Thoracic aorta (tissue), 2 donors: Measurements from ENCODE around the gene COL20A1. TPM values are rescaled to one million over a fixed set of nuclear protein-coding genes. Genes with fewer than 3 reads are reported as not detected.

Experiments
- ATAC-seq: fragments of 150-250 bp; one replicate; pipeline ENCODE4 v1.8.0; 2017; ENCODE audit warnings: low read depth; ENCODE audit not compliant: insufficient number of reproducible peaks, low FRiP score
- DNase-seq: peaks from one replicate; pipeline ENCODE4 v3.0.0-alpha.2; 2020; ENCODE audit warnings: low spot score
- H3K27ac ChIP-seq, 2 donors: fragments of 200-600 bp; sonication (generic); 1 replicate in 1 of 2; 2 replicates in 1 of 2; pipeline ENCODE4 v1.5.1; 2016; ENCODE audit warnings: mild to moderate bottlenecking in 2 of 2, moderate library complexity in 2 of 2
- H3K27me3 ChIP-seq: fragments of 200-600 bp; sonication (generic); replicated peaks from 2 replicates; pipeline ENCODE4 v1.6.0; 2016; ENCODE audit warnings: mild to moderate bottlenecking; ENCODE audit not compliant: insufficient read depth
- H3K36me3 ChIP-seq: fragments of 200-600 bp; sonication (generic); one replicate; pipeline ENCODE4 v1.5.1; 2016
- H3K4me1 ChIP-seq, 2 donors: fragments of 200-600 bp; sonication (generic); 1 replicate in 1 of 2; 2 replicates in 1 of 2; pipeline versions ENCODE4 v1.5.1 to v1.6.0; 2016; ENCODE audit warnings: low read depth in 2 of 2, mild to moderate bottlenecking in 1 of 2; ENCODE audit not compliant: control insufficient read depth in 1 of 2
- H3K4me3 ChIP-seq: fragments of 200-600 bp; sonication (generic); 2 replicates; pipeline ENCODE4 v1.5.1; 2016; ENCODE audit warnings: mild to moderate bottlenecking
- H3K9me3 ChIP-seq: fragments of 200-600 bp; sonication (generic); 2 replicates; pipeline ENCODE4 v1.5.1; 2016
- CTCF ChIP-seq: fragments of 200-600 bp; sonication (generic); IDR thresholded peaks from one replicate; pipeline ENCODE4 v1.5.1; 2019; ENCODE audit warnings: antibody characterized with exemption
- total RNA-seq, 2 donors: library from RNA; depleted of rRNA; stranded (reverse); fragments of >200 nt; gene quantifications; one replicate each; pipeline versions ENCODE4 v1.1.0 to v1.2.3, GENCODE V29; 2016

The COL20A1 gene
- total RNA-seq, 2 donors from 2014 or later = not detected

DNA sequence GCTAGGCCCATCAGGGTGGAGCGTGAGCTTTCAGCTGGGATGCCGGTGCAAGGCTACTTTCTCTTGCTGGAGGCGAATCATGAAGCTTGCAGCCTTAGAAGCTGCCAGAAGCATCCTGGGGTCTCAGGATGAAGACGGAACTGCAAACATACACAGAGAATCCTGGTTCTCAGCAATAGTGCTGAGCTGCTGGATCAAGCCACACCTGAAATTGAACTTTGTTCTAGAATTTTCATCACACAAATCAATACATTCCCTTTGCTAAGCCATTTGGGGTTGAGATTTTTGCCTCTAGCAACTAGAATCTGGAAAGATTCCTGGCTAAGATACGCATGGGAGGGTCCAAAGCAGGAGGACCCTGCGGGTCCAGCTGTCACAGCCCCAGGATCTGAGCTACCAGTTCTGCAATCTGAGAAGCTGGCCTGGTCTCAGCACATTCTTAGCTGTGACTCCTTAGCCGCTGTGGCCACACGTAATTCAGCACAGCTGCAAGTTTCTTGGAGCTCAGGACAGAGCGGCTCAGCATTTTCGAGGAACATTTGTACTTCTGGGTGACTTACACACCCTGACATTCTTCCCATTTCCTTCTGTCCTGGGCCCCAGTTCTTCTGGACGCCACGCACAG, 27.0 kb upstream of the COL20A1 start:
- H3K4me1 ChIP-seq = no peaks in the 10 kb centered on the region
- H3K27me3 ChIP-seq = no peaks in the 10 kb centered on the region
- no peak overlapping the region for H3K4me3 ChIP-seq
- no peak overlapping the region for H3K27ac ChIP-seq
- TF ChIP-seq CTCF = no peak
- ATAC-seq = no peak
- H3K36me3 ChIP-seq = no peaks in the 10 kb centered on the region
- H3K9me3 ChIP-seq = no peaks in the 10 kb centered on the region
- no peak for DNase-seq

- ATAC-seq (no peak), DNase-seq (no peak)
- Histone ChIP-seq H3K27ac (no peak overlapping the region), H3K4me3 (no peak overlapping the region), H3K9me3 (no peaks in the 10 kb centered on the region), H3K27me3 (no peaks in the 10 kb centered on the region), H3K36me3 (no peaks in the 10 kb centered on the region), H3K4me1 (peaks cover 6% of the 10 kb centered on the region in 2 donors)
- no peak for TF ChIP-seq CTCF
Measured at GRCh38 chr20:63267691-63268090, 25.3 kb upstream of the COL20A1 start.

DNA sequence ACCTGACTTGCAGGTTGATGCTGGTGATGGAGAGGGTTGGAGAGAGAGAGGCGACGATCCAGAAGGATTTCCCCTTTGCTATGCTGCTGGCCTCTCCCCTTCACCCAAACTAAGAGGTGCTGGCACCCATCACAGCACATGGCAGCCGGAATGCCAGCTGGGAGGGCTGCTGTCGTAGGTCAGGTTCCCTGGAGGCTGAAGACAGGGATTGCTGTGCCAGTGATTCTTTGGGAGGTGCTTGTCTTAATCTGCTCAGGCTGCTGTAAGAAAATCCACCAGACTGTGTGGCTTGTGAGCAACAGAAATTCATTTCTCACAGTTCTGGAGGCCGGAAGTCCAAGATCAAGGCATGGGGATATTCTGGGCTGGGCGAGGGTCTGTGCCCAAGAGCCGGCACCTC, 24.7 kb upstream of the COL20A1 start:
- DNase-seq (no peak), ATAC-seq (no peak)
- peaks cover 6% of the 10 kb centered on the region in 2 donors for H3K4me1 ChIP-seq
- no peak overlapping the region for H3K27ac ChIP-seq
- no peak overlapping the region for H3K4me3 ChIP-seq
- no peaks in the 10 kb centered on the region for H3K9me3 ChIP-seq
- H3K36me3 ChIP-seq = no peaks in the 10 kb centered on the region
- no peak for TF ChIP-seq CTCF
- H3K27me3 ChIP-seq = no peaks in the 10 kb centered on the region

DNA sequence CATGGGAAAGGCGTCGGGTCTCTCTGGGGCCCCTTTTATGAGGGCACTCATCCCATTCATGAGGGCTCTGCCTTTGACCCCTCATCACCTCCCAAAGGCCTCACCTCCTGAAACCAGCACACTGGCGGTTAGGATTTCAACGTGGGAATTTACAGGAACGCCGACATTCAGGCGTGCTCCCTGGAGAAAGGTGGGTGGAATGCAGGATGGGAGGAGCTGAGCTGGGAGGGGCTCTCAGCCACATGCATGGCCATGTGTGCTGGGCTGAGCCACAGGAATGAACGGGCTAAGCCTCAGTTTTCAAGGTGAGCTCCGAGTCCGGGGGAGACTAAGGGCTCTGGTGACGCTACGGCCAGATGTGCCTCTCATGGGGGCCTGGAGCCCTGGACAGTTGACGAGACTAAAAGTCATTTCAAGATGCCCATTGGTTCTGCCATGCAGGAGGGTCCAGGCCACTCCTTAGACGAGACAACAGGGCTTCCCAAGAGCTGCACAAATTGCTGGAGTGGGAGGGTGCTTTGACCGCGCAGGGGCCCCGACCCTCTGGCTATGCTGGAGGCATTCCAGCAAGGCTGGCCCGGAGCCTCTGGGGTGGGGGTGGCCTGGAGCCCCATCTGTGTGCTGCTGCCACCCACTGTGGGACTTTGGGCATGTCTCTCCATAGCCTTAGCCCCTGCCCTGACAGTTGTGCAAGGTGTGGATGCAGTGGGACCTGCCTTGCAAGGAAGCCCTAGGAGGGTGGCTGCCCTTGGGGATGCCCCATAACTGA, 24.1 kb upstream of the COL20A1 start:
- H3K9me3 ChIP-seq = no peaks in the 10 kb centered on the region
- DNase-seq (no peak), ATAC-seq (no peak)
- no peak for TF ChIP-seq CTCF
- H3K4me1 ChIP-seq = peaks cover 11 to 12% of the 10 kb centered on the region in 2 donors
- H3K4me3 ChIP-seq = no peak overlapping the region
- H3K27me3 ChIP-seq = no peaks in the 10 kb centered on the region
- no peak overlapping the region for H3K27ac ChIP-seq
- no peaks in the 10 kb centered on the region for H3K36me3 ChIP-seq

- Histone ChIP-seq H3K4me3 (no peak overlapping the region), H3K9me3 (no peaks in the 10 kb centered on the region), H3K27me3 (no peaks in the 10 kb centered on the region), H3K36me3 (no peaks in the 10 kb centered on the region), H3K4me1 (peaks cover 17 to 19% of the 10 kb centered on the region in 2 donors), H3K27ac (no peak overlapping the region)
- DNase-seq (no peak), ATAC-seq (no peak)
- TF ChIP-seq CTCF = no peak
Measured at GRCh38 chr20:63269724-63270123, 23.3 kb upstream of the COL20A1 start.
